Erythroblast (primary cell): ENCODE results near the gene CD93.

Experiments
- GATA1 ChIP-seq: IDR thresholded peaks from 2 replicates; pipeline ENCODE4 v1.6.1; 2011; ENCODE audit warnings: low read depth, mild to moderate bottlenecking, control low read depth, low read length, moderate library complexity
- POLR2A ChIP-seq: IDR thresholded peaks from 2 replicates; pipeline ENCODE4 v1.6.1; 2011; ENCODE audit warnings: mild to moderate bottlenecking, low read length

DNA sequence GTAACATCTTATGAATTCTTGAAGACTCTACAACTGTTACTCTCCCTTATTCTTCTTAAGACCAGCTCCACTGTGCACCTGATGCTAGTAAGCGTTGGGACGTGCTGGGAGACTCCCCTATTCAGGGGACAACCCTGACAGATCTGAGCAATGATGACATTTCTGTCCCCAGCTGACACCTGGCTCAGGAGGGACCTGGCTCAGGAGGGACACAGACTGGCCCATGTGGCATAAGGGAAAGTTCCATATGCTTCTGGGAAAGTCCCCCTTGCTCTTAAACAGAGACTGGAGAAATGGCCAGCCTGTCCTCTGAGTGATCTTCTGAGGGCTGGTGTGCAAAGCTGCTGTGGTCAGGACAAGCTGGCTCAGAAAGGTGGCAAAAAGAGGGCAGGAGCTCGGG lies 10.0 kb upstream of the CD93 start:
- TF ChIP-seq POLR2A (no peak), GATA1 (no peak)
